Lower leg skin (tissue), 4 donors: Measurements from ENCODE around the gene PIP4K2A. TPM values are rescaled to one million over a fixed set of nuclear protein-coding genes. Genes with fewer than 3 reads are reported as not detected.

Experiments used
- DNase-seq, 2 donors: peaks; one replicate each; pipeline ENCODE4 v3.0.0-alpha.2; 2019; ENCODE audit warnings: low spot score in 2 of 2
- H3K4me3 ChIP-seq: fragments of 200-600 bp; sonication (generic); 2 replicates; pipeline ENCODE4 v1.5.1; 2017; ENCODE audit warnings: mild to moderate bottlenecking, low read depth; ENCODE audit not compliant: poor library complexity, severe bottlenecking
- CTCF ChIP-seq, 3 donors: fragments of 450-650 bp; IDR thresholded peaks; one replicate each; pipeline ENCODE4 v1.5.1; 2016; ENCODE audit warnings: antibody characterized with exemption in 3 of 3, mild to moderate bottlenecking in 3 of 3, moderate library complexity in 2 of 3
- POLR2A ChIP-seq, 2 donors: fragments of 450-650 bp; IDR thresholded peaks; one replicate each; pipeline ENCODE4 v1.6.1; 2016 to 2017; ENCODE audit warnings: antibody characterized with exemption in 2 of 2, mild to moderate bottlenecking in 1 of 2, moderate library complexity in 1 of 2
- WGBS, 2 donors: methylation state at CpG; one replicate each; pipeline ENCODE4 v1.1.5; 2018; 5-methylcytosine and 5-hydroxymethylcytosine counted together
- intact Hi-C: fragments of 100-400 bp; cut with DNase I; formaldehyde crosslinking; loops from one replicate; pipeline ENCODE4 v1.15.0; 2023; ENCODE audit warnings: low total_unique reads
- total RNA-seq, 4 donors: library from RNA; depleted of rRNA; stranded (reverse); fragments of >200 nt; gene quantifications; one replicate each; pipeline ENCODE4 v1.1.0, GENCODE V29; 2016

Gene PIP4K2A
- total RNA-seq, 4 donors from 2014 or later: 2.3 to 12.4 (median 6.6) TPM

GRCh38 chr10:22659866-22660265, 54.5 kb downstream of the PIP4K2A start:
- no peak for DNase-seq
- intact Hi-C loops: no loop called here
- no peak overlapping the region for H3K4me3 ChIP-seq
- WGBS, 2 donors: 88 to 95% methylated on average over 8 of the region's 8 CpGs
- TF ChIP-seq POLR2A (IDR thresholded peaks at IDR 0.05): no peak

GRCh38 chr10:22658745-22659410, 55.5 kb downstream of the PIP4K2A start:
- H3K4me3 ChIP-seq: no peak overlapping the region
- no peak for TF ChIP-seq POLR2A (IDR thresholded peaks at IDR 0.05)
- no peak for TF ChIP-seq CTCF (IDR thresholded peaks at IDR 0.05)
- intact Hi-C loops: no loop called here
- 94 to 98% methylated on average over 7 of the region's 7 CpGs for WGBS, 2 donors
- no peak for DNase-seq

- H3K4me3 ChIP-seq: no peak overlapping the region
- WGBS, 2 donors: 69 to 76% methylated on average over 5 of the region's 5 CpGs
- DNase-seq: no peak
- TF ChIP-seq POLR2A (IDR thresholded peaks at IDR 0.05) (no peak), CTCF (IDR thresholded peaks at IDR 0.05) (no peak)
- intact Hi-C loops: no loop called here
Measured at GRCh38 chr10:22657566-22658225, 56.7 kb downstream of the PIP4K2A start.

DNA sequence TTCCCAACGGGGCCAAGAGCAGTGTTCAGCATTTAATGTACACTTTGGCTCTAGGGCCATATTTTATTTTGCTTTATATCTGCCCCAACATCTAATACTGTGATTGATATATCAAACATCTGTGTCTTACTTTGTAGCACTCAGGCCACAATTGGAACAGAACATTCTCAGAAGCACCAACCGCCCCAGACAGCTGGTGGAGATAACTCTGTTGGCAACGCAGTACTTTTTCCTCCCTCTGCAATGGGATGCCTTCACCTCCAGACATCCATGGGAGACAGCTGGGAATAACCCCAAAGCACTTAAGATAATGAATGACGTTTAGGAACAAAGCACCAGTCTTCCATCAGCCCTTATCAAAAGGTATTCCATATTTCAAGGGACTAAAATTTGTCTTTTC, 57.4 kb downstream of the PIP4K2A start:
- intact Hi-C loops: no loop called here
- no peak for DNase-seq
- 76 to 82% methylated on average over 4 of the region's 4 CpGs for WGBS, 2 donors
- H3K4me3 ChIP-seq: no peak overlapping the region
- TF ChIP-seq POLR2A (IDR thresholded peaks at IDR 0.05) (no peak), CTCF (IDR thresholded peaks at IDR 0.05) (no peak)

GRCh38 chr10:22656036-22656435, 58.3 kb downstream of the PIP4K2A start:
- no peak for DNase-seq
- TF ChIP-seq POLR2A (IDR thresholded peaks at IDR 0.05) (no peak), CTCF (IDR thresholded peaks at IDR 0.05) (no peak)
- WGBS, 2 donors: 96 to 98% methylated on average over 8 of the region's 8 CpGs
- intact Hi-C loops: no loop called here
- no peak overlapping the region for H3K4me3 ChIP-seq

- WGBS, 2 donors: 46 to 55% methylated on average over 10 of the region's 10 CpGs
- TF ChIP-seq POLR2A (IDR thresholded peaks at IDR 0.05): no peak
- no peak for TF ChIP-seq CTCF (IDR thresholded peaks at IDR 0.05)
- intact Hi-C loops: no loop called here
- H3K4me3 ChIP-seq: no peak overlapping the region
- no peak for DNase-seq
Measured at GRCh38 chr10:22655312-22655981, 58.9 kb downstream of the PIP4K2A start.
